ENCODE data around the gene FOXN3. TPM values are rescaled to one million over a fixed set of nuclear protein-coding genes. Genes with fewer than 3 reads are reported as not detected.
"Not testable (repeated sequence)": the region's sequence is repeated elsewhere in the genome, so short reads cannot be mapped to it uniquely, and the experiment has no call there.

Gene FOXN3
- polyA plus RNA-seq, 2 of the 4 experiments (the other 2 are of a cell fraction), result 6.0 to 6.4 TPM

DNA sequence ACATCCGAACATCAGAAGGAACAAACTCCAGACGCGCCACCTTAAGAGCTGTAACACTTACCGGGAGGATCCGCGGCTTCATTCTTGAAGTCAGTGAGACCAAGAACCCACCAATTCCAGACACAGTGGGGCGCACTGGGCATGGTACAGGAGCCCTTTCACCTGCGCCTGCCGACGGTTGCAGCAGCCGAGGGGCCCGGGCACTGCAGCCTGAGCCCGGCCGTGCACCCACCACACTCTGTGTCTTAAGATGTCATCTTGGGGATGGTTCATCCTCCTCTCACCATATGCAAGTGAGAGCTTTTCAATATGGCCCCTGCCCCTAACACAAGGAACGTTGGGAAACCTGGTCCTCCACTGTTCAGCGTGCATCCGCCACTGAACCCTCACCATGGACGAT lies 304.3 kb downstream of the FOXN3 start:
- no peak for ATAC-seq
- TF ChIP-seq CBX8 (IDR thresholded peaks at IDR 0.05), result no peak
- no peak for TF ChIP-seq ZFP36 (IDR thresholded peaks at IDR 0.05; ENCODE audit: borderline replicate concordance, partially characterized antibody)
- TF ChIP-seq JUN (IDR thresholded peaks at IDR 0.05), result no peak
- TF ChIP-seq JUNB (IDR thresholded peaks at IDR 0.05), result no peak
- TF ChIP-seq KDM1A (IDR thresholded peaks at IDR 0.05; ENCODE audit: low read depth), result no peak
- TF ChIP-seq RFX5 (IDR thresholded peaks at IDR 0.05), result no peak
- TF ChIP-seq HOXA7 (CRISPR knock-in tag; IDR thresholded peaks at IDR 0.05), result no peak
- no peak for TF ChIP-seq HEYL (CRISPR knock-in tag; IDR thresholded peaks at IDR 0.05)
- TF ChIP-seq SREBF2 (IDR thresholded peaks at IDR 0.05), result no peak
- TF ChIP-seq POLR2A (IDR thresholded peaks at IDR 0.05; ENCODE audit: low read length), result no peak
- no peak for TF ChIP-seq ZNF302 (CRISPR knock-in tag; IDR thresholded peaks at IDR 0.05)
- TF ChIP-seq, protein P1, sequence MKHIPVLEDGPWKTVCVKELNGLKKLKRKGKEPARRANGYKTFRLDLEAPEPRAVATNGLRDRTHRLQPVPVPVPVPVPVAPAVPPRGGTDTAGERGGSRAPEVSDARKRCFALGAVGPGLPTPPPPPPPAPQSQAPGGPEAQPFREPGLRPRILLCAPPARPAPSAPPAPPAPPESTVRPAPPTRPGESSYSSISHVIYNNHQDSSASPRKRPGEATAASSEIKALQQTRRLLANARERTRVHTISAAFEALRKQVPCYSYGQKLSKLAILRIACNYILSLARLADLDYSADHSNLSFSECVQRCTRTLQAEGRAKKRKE (CRISPR knock-in tag; IDR thresholded peaks at IDR 0.05; ENCODE audit: low read depth), result no peak
- TF ChIP-seq SMC3 (IDR thresholded peaks at IDR 0.05), result no peak
- no peak for TF ChIP-seq BHLHE40 (IDR thresholded peaks at IDR 0.05; ENCODE audit: low read depth, low read length)
- TF ChIP-seq, protein P2, sequence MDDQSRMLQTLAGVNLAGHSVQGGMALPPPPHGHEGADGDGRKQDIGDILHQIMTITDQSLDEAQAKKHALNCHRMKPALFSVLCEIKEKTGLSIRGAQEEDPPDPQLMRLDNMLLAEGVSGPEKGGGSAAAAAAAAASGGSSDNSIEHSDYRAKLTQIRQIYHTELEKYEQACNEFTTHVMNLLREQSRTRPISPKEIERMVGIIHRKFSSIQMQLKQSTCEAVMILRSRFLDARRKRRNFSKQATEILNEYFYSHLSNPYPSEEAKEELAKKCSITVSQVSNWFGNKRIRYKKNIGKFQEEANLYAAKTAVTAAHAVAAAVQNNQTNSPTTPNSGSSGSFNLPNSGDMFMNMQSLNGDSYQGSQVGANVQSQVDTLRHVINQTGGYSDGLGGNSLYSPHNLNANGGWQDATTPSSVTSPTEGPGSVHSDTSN (IDR thresholded peaks at IDR 0.05), result no peak
- TF ChIP-seq RCOR1 (IDR thresholded peaks at IDR 0.05; ENCODE audit: low read depth, low read length), result no peak
- TF ChIP-seq NPAS2 (CRISPR knock-in tag; IDR thresholded peaks at IDR 0.05; ENCODE audit: borderline replicate concordance), result no peak
- TF ChIP-seq, protein P3, sequence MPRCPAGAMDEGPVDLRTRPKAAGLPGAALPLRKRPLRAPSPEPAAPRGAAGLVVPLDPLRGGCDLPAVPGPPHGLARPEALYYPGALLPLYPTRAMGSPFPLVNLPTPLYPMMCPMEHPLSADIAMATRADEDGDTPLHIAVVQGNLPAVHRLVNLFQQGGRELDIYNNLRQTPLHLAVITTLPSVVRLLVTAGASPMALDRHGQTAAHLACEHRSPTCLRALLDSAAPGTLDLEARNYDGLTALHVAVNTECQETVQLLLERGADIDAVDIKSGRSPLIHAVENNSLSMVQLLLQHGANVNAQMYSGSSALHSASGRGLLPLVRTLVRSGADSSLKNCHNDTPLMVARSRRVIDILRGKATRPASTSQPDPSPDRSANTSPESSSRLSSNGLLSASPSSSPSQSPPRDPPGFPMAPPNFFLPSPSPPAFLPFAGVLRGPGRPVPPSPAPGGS (IDR thresholded peaks at IDR 0.05), result no peak
- TF ChIP-seq, protein P4, sequence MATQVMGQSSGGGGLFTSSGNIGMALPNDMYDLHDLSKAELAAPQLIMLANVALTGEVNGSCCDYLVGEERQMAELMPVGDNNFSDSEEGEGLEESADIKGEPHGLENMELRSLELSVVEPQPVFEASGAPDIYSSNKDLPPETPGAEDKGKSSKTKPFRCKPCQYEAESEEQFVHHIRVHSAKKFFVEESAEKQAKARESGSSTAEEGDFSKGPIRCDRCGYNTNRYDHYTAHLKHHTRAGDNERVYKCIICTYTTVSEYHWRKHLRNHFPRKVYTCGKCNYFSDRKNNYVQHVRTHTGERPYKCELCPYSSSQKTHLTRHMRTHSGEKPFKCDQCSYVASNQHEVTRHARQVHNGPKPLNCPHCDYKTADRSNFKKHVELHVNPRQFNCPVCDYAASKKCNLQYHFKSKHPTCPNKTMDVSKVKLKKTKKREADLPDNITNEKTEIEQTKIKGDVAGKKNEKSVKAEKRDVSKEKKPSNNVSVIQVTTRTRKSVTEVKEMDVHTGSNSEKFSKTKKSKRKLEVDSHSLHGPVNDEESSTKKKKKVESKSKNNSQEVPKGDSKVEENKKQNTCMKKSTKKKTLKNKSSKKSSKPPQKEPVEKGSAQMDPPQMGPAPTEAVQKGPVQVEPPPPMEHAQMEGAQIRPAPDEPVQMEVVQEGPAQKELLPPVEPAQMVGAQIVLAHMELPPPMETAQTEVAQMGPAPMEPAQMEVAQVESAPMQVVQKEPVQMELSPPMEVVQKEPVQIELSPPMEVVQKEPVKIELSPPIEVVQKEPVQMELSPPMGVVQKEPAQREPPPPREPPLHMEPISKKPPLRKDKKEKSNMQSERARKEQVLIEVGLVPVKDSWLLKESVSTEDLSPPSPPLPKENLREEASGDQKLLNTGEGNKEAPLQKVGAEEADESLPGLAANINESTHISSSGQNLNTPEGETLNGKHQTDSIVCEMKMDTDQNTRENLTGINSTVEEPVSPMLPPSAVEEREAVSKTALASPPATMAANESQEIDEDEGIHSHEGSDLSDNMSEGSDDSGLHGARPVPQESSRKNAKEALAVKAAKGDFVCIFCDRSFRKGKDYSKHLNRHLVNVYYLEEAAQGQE (IDR thresholded peaks at IDR 0.05), result no peak
- H3K9me3 ChIP-seq, result no peaks in the 10 kb centered on the region; the same call in 2 of the 3 replicates
- H3K4me2 ChIP-seq, result no peak overlapping the region
- no peak overlapping the region for H3K4me3 ChIP-seq
- ChIA-PET CTCF (no interaction called here), POLR2A (no interaction called here)
- no peak for FAIRE-seq
- no peak for DNase-seq (ENCODE audit: low read depth in 1 of 2, low spot score in 1 of 2)
- WGBS (ENCODE audit: missing lambda C conversion rate), result 60% methylated on average over 18 of the region's 18 CpGs
- H3K27ac ChIP-seq, result no peak overlapping the region
- no peaks in the 10 kb centered on the region for H3K4me1 ChIP-seq

DNA sequence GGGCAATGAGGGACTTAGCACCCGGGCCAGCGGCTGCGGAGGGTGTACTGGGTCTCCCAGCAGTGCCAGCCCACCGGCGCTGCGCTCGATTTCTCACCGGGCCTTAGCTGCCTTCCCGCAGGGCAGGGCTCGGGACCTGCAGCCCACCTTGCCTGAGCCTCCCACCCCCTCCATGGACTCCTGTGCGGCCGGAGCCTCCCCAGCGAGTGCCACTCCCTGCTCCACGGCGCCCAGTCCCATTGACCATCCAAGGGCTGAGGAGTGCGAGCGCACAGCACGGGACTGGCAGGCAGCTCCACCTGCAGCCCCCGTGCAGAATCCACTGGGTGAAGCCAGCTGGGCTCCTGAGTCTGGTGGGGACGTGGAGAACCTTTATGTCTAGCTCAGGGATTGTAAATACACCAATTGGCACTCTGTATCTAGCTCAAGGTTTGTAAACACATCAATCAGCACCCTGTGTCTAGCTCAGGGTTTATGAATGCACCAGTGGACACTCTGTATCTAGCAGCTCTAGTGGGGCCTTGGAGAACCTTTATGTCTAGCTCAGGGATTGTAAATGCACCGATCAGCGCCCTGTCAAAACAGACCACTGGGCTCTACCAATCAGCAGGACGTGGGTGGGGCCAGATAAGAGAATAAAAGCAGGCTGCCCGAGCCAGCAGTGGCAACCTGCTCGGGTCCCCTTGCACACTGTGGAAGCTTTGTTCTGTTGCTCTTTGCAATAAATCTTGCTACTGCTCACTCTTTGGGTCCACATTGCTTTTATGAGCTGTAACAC lies 305.1 kb downstream of the FOXN3 start:
- H3K27ac ChIP-seq; H3K9me3 ChIP-seq; FAIRE-seq; ATAC-seq; CTCF ChIA-PET; DNase-seq (ENCODE audit: low read depth in 1 of 2, low spot score in 1 of 2); POLR2A ChIA-PET; H3K4me3 ChIP-seq; H3K4me1 ChIP-seq; H3K4me2 ChIP-seq: not testable (repeated sequence)
- WGBS (ENCODE audit: missing lambda C conversion rate), result 52% methylated on average over 11 of the region's 25 CpGs

DNA sequence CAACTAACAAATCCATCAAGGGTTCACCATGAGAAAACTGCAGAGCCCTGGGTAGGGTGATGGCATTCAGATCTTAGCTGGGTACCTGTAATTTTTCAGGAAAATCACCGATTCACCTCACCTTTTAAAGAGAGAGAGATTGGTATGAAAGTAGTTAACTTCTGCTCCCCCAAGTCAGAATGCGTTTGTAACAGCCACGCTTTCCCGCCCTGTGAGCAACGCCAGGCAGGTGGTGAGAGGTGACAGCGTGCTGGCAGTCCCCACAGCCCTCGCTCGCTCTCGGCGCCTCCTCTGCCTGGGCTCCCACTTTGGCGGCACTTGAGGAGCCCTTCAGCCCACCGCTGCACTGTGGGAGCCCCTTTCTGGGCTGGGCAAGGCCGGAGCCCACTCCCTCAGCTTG lies 305.8 kb downstream of the FOXN3 start:
- H3K27ac ChIP-seq; H3K4me1 ChIP-seq; CTCF ChIA-PET; DNase-seq (ENCODE audit: low read depth in 1 of 2, low spot score in 1 of 2); H3K4me2 ChIP-seq; ATAC-seq; FAIRE-seq; H3K4me3 ChIP-seq; H3K9me3 ChIP-seq; POLR2A ChIA-PET: not testable (repeated sequence)
- WGBS (ENCODE audit: missing lambda C conversion rate), result 67% methylated on average over 12 of the region's 13 CpGs
